H1 (cell line): Measurements from ENCODE around the gene C2CD3. TPM values are rescaled to one million over a fixed set of nuclear protein-coding genes. Genes with fewer than 3 reads are reported as not detected.

Experiments used
- CTCF ChIA-PET: fragments of 300-600 bp; sonication (Branson Sonifier 250); formaldehyde crosslinking; loops from one replicate; lab custom pipeline; 2021; ENCODE audit not compliant: partially characterized antibody; lab: Charles Lee
- POLR2A ChIA-PET: fragments of 300-600 bp; sonication (Branson Sonifier 250); formaldehyde crosslinking; loops from one replicate; lab custom pipeline; 2021; ENCODE audit warnings: inconsistent platforms; ENCODE audit not compliant: partially characterized antibody; lab: Charles Lee
- DNase-seq, 2 experiments: peaks; one replicate each; pipeline versions ENCODE4 v3.0.0 to v3.0.0-alpha.2; 2010 to 2022; ENCODE audit warnings: low spot score in 2 of 2, low read depth in 1 of 2, mixed read lengths in 1 of 2
- FAIRE-seq: peaks from 2 replicates; lab custom pipeline; 2011; peaks lifted over from hg19 to GRCh38; lab: Jason Lieb, UNC
- H2AFZ ChIP-seq: 2 replicates; pipeline ENCODE4 v1.8.1; 2012; ENCODE audit warnings: low read length, inconsistent platforms
- H2AK5ac ChIP-seq: 2 replicates; pipeline ENCODE4 v1.6.1; 2013; ENCODE audit warnings: low read depth, low read length
- H2BK120ac ChIP-seq: replicated peaks from 2 replicates; pipeline ENCODE3; 2013; ENCODE audit warnings: low read depth, low read length, inconsistent platforms
- H2BK12ac ChIP-seq: 2 replicates; pipeline ENCODE4 v1.6.1; 2013; ENCODE audit warnings: low read depth, low read length
- H2BK15ac ChIP-seq: 2 replicates; pipeline ENCODE4 v1.6.1; 2013; ENCODE audit warnings: low read length
- H2BK20ac ChIP-seq: 2 replicates; pipeline ENCODE4 v1.6.1; 2013; ENCODE audit warnings: low read length
- H2BK5ac ChIP-seq: 2 replicates; pipeline ENCODE4 v1.6.1; 2013; ENCODE audit warnings: low read depth, low read length
- H3K14ac ChIP-seq: 2 replicates; pipeline ENCODE4 v1.6.1; 2013; ENCODE audit warnings: inconsistent platforms; ENCODE audit not compliant: insufficient read length
- H3K18ac ChIP-seq: 2 replicates; pipeline ENCODE4 v1.6.1; 2013; ENCODE audit warnings: low read length; ENCODE audit errors: extremely low read depth
- H3K23ac ChIP-seq: 2 replicates; pipeline ENCODE4 v1.6.1; 2013; ENCODE audit warnings: inconsistent platforms; ENCODE audit not compliant: insufficient read length
- H3K23me2 ChIP-seq: 2 replicates; pipeline ENCODE4 v1.6.1; 2013; ENCODE audit warnings: low read depth, low read length
- H3K27ac ChIP-seq: 2 replicates; pipeline ENCODE4 v1.6.1; 2011; ENCODE audit warnings: low read depth, low read length, inconsistent platforms
- H3K27me3 ChIP-seq, 4 experiments: replicated peaks in 1 of 4; 1 replicate in 1 of 4; 2 replicates in 3 of 4; pipeline versions ENCODE4 v1.6.1 to v1.8.1; 2011 to 2013; ENCODE audit warnings: low read length in 3 of 4, mild to moderate bottlenecking in 3 of 4, inconsistent platforms in 2 of 4, mixed read lengths in 2 of 4, moderate library complexity in 1 of 4; ENCODE audit not compliant: control insufficient read depth in 3 of 4, insufficient read depth in 3 of 4; ENCODE audit errors: extremely low read depth in 1 of 4
- H3K36me3 ChIP-seq, 4 experiments: 2 replicates each; pipeline versions ENCODE4 v1.6.1 to v1.8.1; 2011 to 2013; ENCODE audit warnings: mild to moderate bottlenecking in 4 of 4, low read length in 3 of 4, moderate library complexity in 2 of 4, control low read depth in 1 of 4, inconsistent platforms in 1 of 4; ENCODE audit not compliant: insufficient read depth in 4 of 4, control insufficient read depth in 2 of 4
- H3K4ac ChIP-seq: replicated peaks from 2 replicates; pipeline ENCODE3; 2013; ENCODE audit warnings: low read length, low read depth, mixed read lengths, inconsistent platforms; ENCODE audit not compliant: insufficient read length
- H3K4me1 ChIP-seq, 4 experiments: replicated peaks in 1 of 4; 1 replicate in 1 of 4; 2 replicates in 3 of 4; pipeline versions ENCODE4 v1.6.1 to v1.8.1; 2011 to 2013; ENCODE audit warnings: low read length in 3 of 4, inconsistent platforms in 2 of 4, mixed read lengths in 1 of 4; ENCODE audit not compliant: insufficient read depth in 4 of 4, control insufficient read depth in 3 of 4
- H3K4me2 ChIP-seq, 2 experiments: 2 replicates each; pipeline versions ENCODE4 v1.6.1 to v1.8.1; 2011 to 2013; ENCODE audit warnings: low read depth in 2 of 2, low read length in 2 of 2, control low read depth in 1 of 2, inconsistent platforms in 1 of 2, mild to moderate bottlenecking in 1 of 2; ENCODE audit not compliant: insufficient read depth in 1 of 2
- H3K4me3 ChIP-seq, 4 experiments: fragments of 200-600, 300-600 bp in 1 of 4; sonication (generic), shearing (Covaris generic), sonication (Bioruptor Twin) in 1 of 4; 2 replicates each; pipeline versions ENCODE4 v1.5.1 to v1.8.1; 2011 to 2016; ENCODE audit warnings: low read length in 4 of 4, low read depth in 3 of 4, control low read depth in 2 of 4, inconsistent platforms in 2 of 4, mild to moderate bottlenecking in 2 of 4, mixed read lengths in 1 of 4, moderate library complexity in 1 of 4; ENCODE audit not compliant: insufficient read depth in 2 of 4; ENCODE audit errors: extremely low read depth in 1 of 4
- H3K56ac ChIP-seq: replicated peaks from 2 replicates; pipeline ENCODE3; 2013; ENCODE audit warnings: low read depth, mild to moderate bottlenecking, mixed read lengths, low read length, inconsistent platforms; ENCODE audit not compliant: insufficient read length
- H3K79me1 ChIP-seq: 2 replicates; pipeline ENCODE4 v1.6.1; 2013; ENCODE audit warnings: low read depth, low read length, control low read depth
- H3K79me2 ChIP-seq, 2 experiments: 2 replicates each; pipeline versions ENCODE4 v1.6.1 to v1.8.1; 2012 to 2013; ENCODE audit warnings: low read length in 2 of 2, mild to moderate bottlenecking in 2 of 2, inconsistent platforms in 1 of 2; ENCODE audit not compliant: insufficient read depth in 2 of 2, control insufficient read depth in 1 of 2
- H3K9ac ChIP-seq, 4 experiments: replicated peaks in 1 of 4; 1 replicate in 1 of 4; 2 replicates in 3 of 4; pipeline versions ENCODE4 v1.6.1 to v1.8.1; 2011 to 2013; ENCODE audit warnings: low read depth in 3 of 4, low read length in 3 of 4, control low read depth in 2 of 4, mild to moderate bottlenecking in 2 of 4, moderate library complexity in 2 of 4, inconsistent platforms in 1 of 4; ENCODE audit errors: extremely low read depth in 1 of 4
- H3K9me3 ChIP-seq, 2 experiments: 2 replicates each; pipeline versions ENCODE4 v1.6.1 to v1.8.1; 2012 to 2013; ENCODE audit warnings: mild to moderate bottlenecking in 2 of 2, moderate library complexity in 2 of 2, control low read depth in 1 of 2, inconsistent platforms in 1 of 2, low read depth in 1 of 2, low read length in 1 of 2, mixed read lengths in 1 of 2; ENCODE audit not compliant: insufficient read depth in 2 of 2
- H4K20me1 ChIP-seq, 2 experiments: replicated peaks in 1 of 2; 2 replicates each; pipeline versions ENCODE3 to v1.8.1; 2011 to 2013; ENCODE audit warnings: inconsistent platforms in 2 of 2, low read length in 2 of 2, mild to moderate bottlenecking in 1 of 2; ENCODE audit not compliant: insufficient read depth in 2 of 2, control insufficient read depth in 1 of 2
- H4K5ac ChIP-seq: 2 replicates; pipeline ENCODE4 v1.6.1; 2013; ENCODE audit warnings: low read length, low read depth, mixed read lengths, inconsistent platforms; ENCODE audit not compliant: insufficient read length
- H4K8ac ChIP-seq: 2 replicates; pipeline ENCODE4 v1.8.0; 2013; ENCODE audit warnings: mild to moderate bottlenecking, moderate library complexity, low read length, inconsistent platforms; ENCODE audit not compliant: insufficient read depth; ENCODE audit errors: extremely low read depth
- H4K91ac ChIP-seq: replicated peaks from 2 replicates; pipeline ENCODE3; 2013; ENCODE audit warnings: low read length, mixed read lengths, inconsistent platforms; ENCODE audit not compliant: insufficient read length
- CREB1 ChIP-seq: IDR thresholded peaks from 2 replicates; pipeline ENCODE4 v1.6.1; 2012; ENCODE audit warnings: inconsistent platforms
- EZH2 ChIP-seq: fragments of 200-600 bp; sonication (generic); IDR thresholded peaks from 2 replicates; pipeline ENCODE4 v1.7.1; 2012; ENCODE audit warnings: low read depth, mild to moderate bottlenecking, moderate library complexity, low read length, inconsistent platforms; ENCODE audit not compliant: severe bottlenecking
- JUN ChIP-seq: IDR thresholded peaks from 2 replicates; pipeline ENCODE4 v1.6.1; 2011; ENCODE audit warnings: low read depth, mild to moderate bottlenecking, improper control_type of control experiment, low read length
- NANOG ChIP-seq: IDR thresholded peaks from 2 replicates; pipeline ENCODE4 v1.6.1; 2011; ENCODE audit warnings: low read length, low read depth, mild to moderate bottlenecking, inconsistent platforms; ENCODE audit not compliant: insufficient read depth, poor library complexity, severe bottlenecking
- NRF1 ChIP-seq: IDR thresholded peaks from 2 replicates; pipeline ENCODE4 v1.6.1; 2011; ENCODE audit warnings: mild to moderate bottlenecking, low read depth, low read length, improper control_type of control experiment
- PHF8 ChIP-seq: fragments of 200-600 bp; sonication (generic); conservative IDR thresholded peaks from 2 replicates; pipeline ENCODE4 v1.7.1; 2012; ENCODE audit warnings: low read depth, mild to moderate bottlenecking, inconsistent platforms, low read length, moderate library complexity
- POLR2AphosphoS5 ChIP-seq: IDR thresholded peaks from 2 replicates; pipeline ENCODE4 v1.6.1; 2011; ENCODE audit warnings: low read depth, low read length
- SIN3A ChIP-seq, 2 experiments: IDR thresholded peaks in 1 of 2; conservative IDR thresholded peaks in 1 of 2; 2 replicates each; pipeline ENCODE4 v1.6.1; 2011 to 2012; ENCODE audit warnings: low read length in 2 of 2, improper control_type of control experiment in 1 of 2, low read depth in 1 of 2, mild to moderate bottlenecking in 1 of 2
- SIRT6 ChIP-seq: IDR thresholded peaks from one replicate; pipeline ENCODE4 v1.7.1; 2012; ENCODE audit warnings: low read length, inconsistent platforms
- SRF ChIP-seq: IDR thresholded peaks from 2 replicates; pipeline ENCODE4 v1.6.1; 2011; ENCODE audit warnings: mild to moderate bottlenecking, low read depth, low read length, moderate library complexity
- YY1 ChIP-seq: IDR thresholded peaks from 2 replicates; pipeline ENCODE4 v1.6.1; 2011; ENCODE audit warnings: low read depth, mild to moderate bottlenecking, low read length
- WGBS, 2 experiments: shearing (Covaris generic) in 1 of 2; methylation state at CpG; one replicate each; pipeline versions ENCODE4 v1.1.6 to v1.1.7; 2013 to 2015; ENCODE audit warnings: low lambda C conversion rate in 2 of 2, mixed read lengths in 2 of 2, inconsistent platforms in 1 of 2, low coverage in 1 of 2, missing lambda C conversion rate in 1 of 2; ENCODE audit not compliant: insufficient replicate concordance in 2 of 2, insufficient coverage in 1 of 2, insufficient read length in 1 of 2; ENCODE audit errors: extremely low coverage in 1 of 2, missing lambda C conversion rate in 1 of 2; 5-methylcytosine and 5-hydroxymethylcytosine counted together
- polyA plus RNA-seq, 7 experiments: library from polyadenylated mRNA; depleted of rRNA in 3 of 7; stranded (reverse) in 5 of 7; unstranded in 2 of 7; fragments of >200 nt in 5 of 7; fragments of 200-250 nt in 2 of 7; gene quantifications; 1 replicate in 5 of 7; 2 replicates in 1 of 7; 4 replicates in 1 of 7; pipeline versions ENCODE4 v1.2.1 to v1.2.3, GENCODE V29; 2011 to 2013; ENCODE audit warnings: missing spikeins in 2 of 7, mixed read lengths in 2 of 7
- total RNA-seq: library from RNA; stranded (reverse); fragmentation: NEBNext Ultra II Directional; extraction: Animal tissue kit (Norgen Biotek cat#: 25700); gene quantifications from 2 replicates; pipeline ENCODE4 v1.2.1, GENCODE V29; 2021
- TF ChIP-seq, protein P1 (sequence below), 3 experiments: IDR thresholded peaks; 1 replicate in 2 of 3; 2 replicates in 1 of 3; pipeline versions ENCODE4 v1.5.1 to v1.6.1; 2011; ENCODE audit warnings: low read length in 3 of 3, mild to moderate bottlenecking in 3 of 3, inconsistent platforms in 2 of 3, low read depth in 1 of 3, moderate library complexity in 1 of 3; ENCODE audit not compliant: insufficient read depth in 1 of 3; ENCODE audit errors: control extremely low read depth in 1 of 3

The C2CD3 gene
- total and polyA plus RNA-seq, 2 of the 8 experiments (the other 6 are each of a cell fraction or from before 2014, with no cell fraction given): 11.0 to 29.1 TPM

GRCh38 chr11:73969091-73969490 lies 201.7 kb downstream of the C2CD3 start:
- H4K20me1 ChIP-seq: peaks cover 0 to 2% of the 10 kb centered on the region in 2 experiments
- no peak overlapping the region for H4K5ac ChIP-seq
- no peak overlapping the region for H2AK5ac ChIP-seq
- H2BK12ac ChIP-seq: no peak overlapping the region
- WGBS, 2 experiments: 81% methylated on average over 2 of the region's 2 CpGs; no CpG with 5 or more reads in 1 of the 2 experiments
- FAIRE-seq: no peak
- H2BK20ac ChIP-seq: no peak overlapping the region
- H4K91ac ChIP-seq: no peak overlapping the region
- no peak overlapping the region for H3K27ac ChIP-seq
- no peaks in the 10 kb centered on the region for H3K4me1 ChIP-seq
- no peaks in the 10 kb centered on the region for H3K27me3 ChIP-seq
- H3K4me2 ChIP-seq: no peak overlapping the region
- no peak overlapping the region for H3K4me3 ChIP-seq
- no peak overlapping the region for H2BK120ac ChIP-seq
- H4K8ac ChIP-seq: no peak overlapping the region
- H3K23me2 ChIP-seq: no peaks in the 10 kb centered on the region
- peaks cover 0 to under 1% (median 0%) of the 10 kb centered on the region in 4 experiments; a peak in 1 of 8 replicates for H3K36me3 ChIP-seq
- H3K9me3 ChIP-seq: no peaks in the 10 kb centered on the region
- no peak overlapping the region for H3K14ac ChIP-seq
- ChIA-PET POLR2A (interaction anchor here (1.0 to 8.8 kb wide), 3 partner anchors 12 to 283 kb away, joined by 3 to 94 read pairs (median 5); partner anchors contain the start of gene UCP2), CTCF (interaction anchor here (1.0 kb wide), 1 partner anchor 353 kb away, joined by 3 read pairs; no protein-coding TSS in a partner anchor)
- no peak overlapping the region for H3K18ac ChIP-seq
- H3K79me2 ChIP-seq: no peaks in the 10 kb centered on the region
- DNase-seq: no peak
- H3K23ac ChIP-seq: no peak overlapping the region
- no peak overlapping the region for H3K4ac ChIP-seq
- TF ChIP-seq SIRT6: no peak
- no peak for TF ChIP-seq SIN3A (conservative IDR thresholded peaks at IDR 0.05 in 1 of 2, IDR thresholded peaks at IDR 0.05 in 1 of 2; ENCODE audit: low read depth in 1 of 2, low read length in 2 of 2)
- no peak for TF ChIP-seq PHF8
- no peak for TF ChIP-seq YY1
- TF ChIP-seq NRF1: no peak
- TF ChIP-seq CREB1: no peak
- no peak for TF ChIP-seq EZH2
- TF ChIP-seq, protein P1, sequence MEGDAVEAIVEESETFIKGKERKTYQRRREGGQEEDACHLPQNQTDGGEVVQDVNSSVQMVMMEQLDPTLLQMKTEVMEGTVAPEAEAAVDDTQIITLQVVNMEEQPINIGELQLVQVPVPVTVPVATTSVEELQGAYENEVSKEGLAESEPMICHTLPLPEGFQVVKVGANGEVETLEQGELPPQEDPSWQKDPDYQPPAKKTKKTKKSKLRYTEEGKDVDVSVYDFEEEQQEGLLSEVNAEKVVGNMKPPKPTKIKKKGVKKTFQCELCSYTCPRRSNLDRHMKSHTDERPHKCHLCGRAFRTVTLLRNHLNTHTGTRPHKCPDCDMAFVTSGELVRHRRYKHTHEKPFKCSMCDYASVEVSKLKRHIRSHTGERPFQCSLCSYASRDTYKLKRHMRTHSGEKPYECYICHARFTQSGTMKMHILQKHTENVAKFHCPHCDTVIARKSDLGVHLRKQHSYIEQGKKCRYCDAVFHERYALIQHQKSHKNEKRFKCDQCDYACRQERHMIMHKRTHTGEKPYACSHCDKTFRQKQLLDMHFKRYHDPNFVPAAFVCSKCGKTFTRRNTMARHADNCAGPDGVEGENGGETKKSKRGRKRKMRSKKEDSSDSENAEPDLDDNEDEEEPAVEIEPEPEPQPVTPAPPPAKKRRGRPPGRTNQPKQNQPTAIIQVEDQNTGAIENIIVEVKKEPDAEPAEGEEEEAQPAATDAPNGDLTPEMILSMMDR (IDR thresholded peaks at IDR 0.05; ENCODE audit: control extremely low read depth in 1 of 3, insufficient read depth in 1 of 3, low read depth in 1 of 3, low read length in 3 of 3): no peak
- no peak for TF ChIP-seq JUN
- TF ChIP-seq SRF: no peak
- no peak for TF ChIP-seq NANOG
- TF ChIP-seq POLR2AphosphoS5: no peak
- H2BK5ac ChIP-seq: no peak overlapping the region
- no peak overlapping the region for H3K56ac ChIP-seq
- no peaks in the 10 kb centered on the region for H3K79me1 ChIP-seq
- H2AFZ ChIP-seq: no peak overlapping the region
- H2BK15ac ChIP-seq: no peak overlapping the region
- H3K9ac ChIP-seq: no peak overlapping the region
